GM23338 (cell line): ENCODE results near the gene NFATC3. TPM values are rescaled to one million over a fixed set of nuclear protein-coding genes. Genes with fewer than 3 reads are reported as not detected.

Experiments used
- ATAC-seq: fragments of 200-7000 bp; cut with Tn5 transposase; 3 replicates; pipeline ENCODE4 v1.9.1; 2020
- DNase-seq: peaks from one replicate; pipeline ENCODE4 v3.0.0-alpha.2; 2015; ENCODE audit warnings: low spot score
- H2AFZ ChIP-seq: fragments of 200-600 bp; sonication (generic); 2 replicates; pipeline ENCODE4 v1.8.0; 2016; ENCODE audit warnings: antibody characterized with exemption, mild to moderate bottlenecking, moderate library complexity
- H3F3A ChIP-seq: fragments of 200-600 bp; sonication (generic); replicated peaks from 2 replicates; pipeline ENCODE4 v1.8.0; 2017; ENCODE audit warnings: antibody characterized with exemption, mixed run types, low read depth
- H3K27ac ChIP-seq: fragments of 200-600 bp; sonication (generic); 2 replicates; pipeline ENCODE4 v1.6.1; 2016; ENCODE audit warnings: low read depth
- H3K27me3 ChIP-seq: fragments of 200-600 bp; sonication (generic); 2 replicates; pipeline ENCODE4 v1.8.0; 2016; ENCODE audit warnings: mild to moderate bottlenecking, mixed run types, moderate library complexity; ENCODE audit not compliant: insufficient read depth
- H3K36me3 ChIP-seq: fragments of 200-600 bp; sonication (generic); 2 replicates; pipeline ENCODE4 v1.8.0; 2016; ENCODE audit warnings: mild to moderate bottlenecking; ENCODE audit not compliant: insufficient read depth
- H3K4me1 ChIP-seq: fragments of 200-600 bp; sonication (generic); 2 replicates; pipeline ENCODE4 v1.8.0; 2016; ENCODE audit warnings: mild to moderate bottlenecking, moderate library complexity; ENCODE audit not compliant: insufficient read depth
- H3K4me2 ChIP-seq: fragments of 200-600 bp; sonication (generic); 2 replicates; pipeline ENCODE4 v1.7.1; 2017; ENCODE audit warnings: mixed run types
- H3K4me3 ChIP-seq: fragments of 200-600 bp; sonication (generic); 2 replicates; pipeline ENCODE4 v1.6.1; 2016; ENCODE audit warnings: mixed run types
- H3K79me2 ChIP-seq: fragments of 200-600 bp; sonication (generic); replicated peaks from 2 replicates; pipeline ENCODE4 v1.8.0; 2017; ENCODE audit warnings: mild to moderate bottlenecking; ENCODE audit not compliant: insufficient read depth
- H3K9me2 ChIP-seq: fragments of 200-600 bp; sonication (generic); 2 replicates; pipeline ENCODE4 v1.8.0; 2017; ENCODE audit not compliant: insufficient read depth
- H4K20me1 ChIP-seq: fragments of 200-600 bp; sonication (generic); replicated peaks from 2 replicates; pipeline ENCODE4 v1.8.0; 2017; ENCODE audit warnings: mild to moderate bottlenecking; ENCODE audit not compliant: insufficient read depth
- H3K27ac Mint-ChIP-seq: 2 replicates; pipeline ENCODE4 v1.8.0; 2020; ENCODE audit warnings: inconsistent platforms, mild to moderate bottlenecking, moderate library complexity, mixed read lengths
- H3K27me3 Mint-ChIP-seq: 3 replicates; pipeline ENCODE4 v1.8.0; 2022; ENCODE audit warnings: low read depth, mild to moderate bottlenecking, moderate library complexity, mixed read lengths, inconsistent platforms; ENCODE audit not compliant: insufficient read depth, poor library complexity
- H3K36me3 Mint-ChIP-seq: 3 replicates; pipeline ENCODE4 v1.8.0; 2021; ENCODE audit warnings: low read depth, mild to moderate bottlenecking, inconsistent platforms, moderate library complexity, mixed read lengths
- H3K4me1 Mint-ChIP-seq: 3 replicates; pipeline ENCODE4 v1.8.0; 2020; ENCODE audit warnings: mild to moderate bottlenecking, inconsistent platforms, mixed read lengths
- H3K4me3 Mint-ChIP-seq: 3 replicates; pipeline ENCODE4 v1.8.0; 2021; ENCODE audit warnings: moderate library complexity, mild to moderate bottlenecking, inconsistent platforms, mixed read lengths
- H3K9me3 Mint-ChIP-seq: 3 replicates; pipeline ENCODE4 v1.8.0; 2020; ENCODE audit warnings: moderate library complexity, mild to moderate bottlenecking, inconsistent platforms, mixed read lengths
- CREB1 ChIP-seq: fragments of 250-450 bp; sonication (Bioruptor Pico); IDR thresholded peaks from 2 replicates; pipeline ENCODE4 v1.5.0; 2020; ENCODE audit warnings: low read depth, mild to moderate bottlenecking, moderate library complexity
- CTCF ChIP-seq, 2 experiments: fragments of 200-600 bp in 1 of 2; sonication (generic) in 1 of 2; conservative IDR thresholded peaks; 2 replicates each; pipeline versions ENCODE4 v1.5.1 to v1.6.1; 2016 to 2017; ENCODE audit warnings: antibody characterized with exemption in 2 of 2, low read depth in 2 of 2, mild to moderate bottlenecking in 2 of 2, moderate library complexity in 1 of 2
- ETS1 ChIP-seq: IDR thresholded peaks from 2 replicates; pipeline ENCODE4 v1.6.1; 2016; ENCODE audit warnings: antibody characterized with exemption
- EZH2phosphoT487 ChIP-seq: fragments of 200-600 bp; sonication (generic); IDR thresholded peaks from one replicate; pipeline ENCODE4 v1.8.1; 2018; ENCODE audit warnings: antibody characterized with exemption; ENCODE audit not compliant: unreplicated experiment
- JUNB ChIP-seq: IDR thresholded peaks from one replicate; pipeline ENCODE4 v1.6.1; 2016; ENCODE audit warnings: antibody characterized with exemption; ENCODE audit not compliant: unreplicated experiment
- NANOG ChIP-seq: IDR thresholded peaks from 2 replicates; pipeline ENCODE4 v1.6.1; 2016; ENCODE audit warnings: antibody characterized with exemption, borderline replicate concordance
- POLR2AphosphoS5 ChIP-seq: IDR thresholded peaks from 2 replicates; pipeline ENCODE4 v1.6.1; 2016; ENCODE audit warnings: antibody characterized with exemption, low read depth
- STAT1 ChIP-seq: IDR thresholded peaks from one replicate; pipeline ENCODE4 v1.6.1; 2016; ENCODE audit warnings: antibody characterized with exemption; ENCODE audit not compliant: unreplicated experiment
- ZNF114 ChIP-seq: fragments of 250-450 bp; sonication (Bioruptor Pico); IDR thresholded peaks from 2 replicates; pipeline ENCODE4 v1.5.0; 2020; ENCODE audit warnings: mild to moderate bottlenecking, moderate library complexity
- polyA plus RNA-seq: library from polyadenylated mRNA; unstranded; fragments of >200 nt; fragmentation: Nextera tagmentation; extraction: Ambion mirVana; gene quantifications from 2 replicates; pipeline ENCODE4 v1.2.1, GENCODE V29; 2016
- total RNA-seq: library from RNA; depleted of rRNA; stranded (reverse); fragments of >200 nt; shearing (Covaris generic); gene quantifications from 2 replicates; pipeline ENCODE4 v1.2.3, GENCODE V29; 2014
- TF ChIP-seq, protein P1 (sequence below): fragments of 250-450 bp; sonication (Bioruptor Pico); IDR thresholded peaks from 2 replicates; pipeline ENCODE4 v1.5.0; 2020; ENCODE audit warnings: mild to moderate bottlenecking, moderate library complexity
- TF ChIP-seq, protein P2 (sequence below): IDR thresholded peaks from one replicate; pipeline ENCODE4 v1.6.1; 2018; ENCODE audit warnings: antibody characterized with exemption; ENCODE audit not compliant: unreplicated experiment

NFATC3 gene
- total and polyA plus RNA-seq, 2 experiments from 2014 or later, result 9.2 to 40.9 TPM

- TF ChIP-seq, protein P1, sequence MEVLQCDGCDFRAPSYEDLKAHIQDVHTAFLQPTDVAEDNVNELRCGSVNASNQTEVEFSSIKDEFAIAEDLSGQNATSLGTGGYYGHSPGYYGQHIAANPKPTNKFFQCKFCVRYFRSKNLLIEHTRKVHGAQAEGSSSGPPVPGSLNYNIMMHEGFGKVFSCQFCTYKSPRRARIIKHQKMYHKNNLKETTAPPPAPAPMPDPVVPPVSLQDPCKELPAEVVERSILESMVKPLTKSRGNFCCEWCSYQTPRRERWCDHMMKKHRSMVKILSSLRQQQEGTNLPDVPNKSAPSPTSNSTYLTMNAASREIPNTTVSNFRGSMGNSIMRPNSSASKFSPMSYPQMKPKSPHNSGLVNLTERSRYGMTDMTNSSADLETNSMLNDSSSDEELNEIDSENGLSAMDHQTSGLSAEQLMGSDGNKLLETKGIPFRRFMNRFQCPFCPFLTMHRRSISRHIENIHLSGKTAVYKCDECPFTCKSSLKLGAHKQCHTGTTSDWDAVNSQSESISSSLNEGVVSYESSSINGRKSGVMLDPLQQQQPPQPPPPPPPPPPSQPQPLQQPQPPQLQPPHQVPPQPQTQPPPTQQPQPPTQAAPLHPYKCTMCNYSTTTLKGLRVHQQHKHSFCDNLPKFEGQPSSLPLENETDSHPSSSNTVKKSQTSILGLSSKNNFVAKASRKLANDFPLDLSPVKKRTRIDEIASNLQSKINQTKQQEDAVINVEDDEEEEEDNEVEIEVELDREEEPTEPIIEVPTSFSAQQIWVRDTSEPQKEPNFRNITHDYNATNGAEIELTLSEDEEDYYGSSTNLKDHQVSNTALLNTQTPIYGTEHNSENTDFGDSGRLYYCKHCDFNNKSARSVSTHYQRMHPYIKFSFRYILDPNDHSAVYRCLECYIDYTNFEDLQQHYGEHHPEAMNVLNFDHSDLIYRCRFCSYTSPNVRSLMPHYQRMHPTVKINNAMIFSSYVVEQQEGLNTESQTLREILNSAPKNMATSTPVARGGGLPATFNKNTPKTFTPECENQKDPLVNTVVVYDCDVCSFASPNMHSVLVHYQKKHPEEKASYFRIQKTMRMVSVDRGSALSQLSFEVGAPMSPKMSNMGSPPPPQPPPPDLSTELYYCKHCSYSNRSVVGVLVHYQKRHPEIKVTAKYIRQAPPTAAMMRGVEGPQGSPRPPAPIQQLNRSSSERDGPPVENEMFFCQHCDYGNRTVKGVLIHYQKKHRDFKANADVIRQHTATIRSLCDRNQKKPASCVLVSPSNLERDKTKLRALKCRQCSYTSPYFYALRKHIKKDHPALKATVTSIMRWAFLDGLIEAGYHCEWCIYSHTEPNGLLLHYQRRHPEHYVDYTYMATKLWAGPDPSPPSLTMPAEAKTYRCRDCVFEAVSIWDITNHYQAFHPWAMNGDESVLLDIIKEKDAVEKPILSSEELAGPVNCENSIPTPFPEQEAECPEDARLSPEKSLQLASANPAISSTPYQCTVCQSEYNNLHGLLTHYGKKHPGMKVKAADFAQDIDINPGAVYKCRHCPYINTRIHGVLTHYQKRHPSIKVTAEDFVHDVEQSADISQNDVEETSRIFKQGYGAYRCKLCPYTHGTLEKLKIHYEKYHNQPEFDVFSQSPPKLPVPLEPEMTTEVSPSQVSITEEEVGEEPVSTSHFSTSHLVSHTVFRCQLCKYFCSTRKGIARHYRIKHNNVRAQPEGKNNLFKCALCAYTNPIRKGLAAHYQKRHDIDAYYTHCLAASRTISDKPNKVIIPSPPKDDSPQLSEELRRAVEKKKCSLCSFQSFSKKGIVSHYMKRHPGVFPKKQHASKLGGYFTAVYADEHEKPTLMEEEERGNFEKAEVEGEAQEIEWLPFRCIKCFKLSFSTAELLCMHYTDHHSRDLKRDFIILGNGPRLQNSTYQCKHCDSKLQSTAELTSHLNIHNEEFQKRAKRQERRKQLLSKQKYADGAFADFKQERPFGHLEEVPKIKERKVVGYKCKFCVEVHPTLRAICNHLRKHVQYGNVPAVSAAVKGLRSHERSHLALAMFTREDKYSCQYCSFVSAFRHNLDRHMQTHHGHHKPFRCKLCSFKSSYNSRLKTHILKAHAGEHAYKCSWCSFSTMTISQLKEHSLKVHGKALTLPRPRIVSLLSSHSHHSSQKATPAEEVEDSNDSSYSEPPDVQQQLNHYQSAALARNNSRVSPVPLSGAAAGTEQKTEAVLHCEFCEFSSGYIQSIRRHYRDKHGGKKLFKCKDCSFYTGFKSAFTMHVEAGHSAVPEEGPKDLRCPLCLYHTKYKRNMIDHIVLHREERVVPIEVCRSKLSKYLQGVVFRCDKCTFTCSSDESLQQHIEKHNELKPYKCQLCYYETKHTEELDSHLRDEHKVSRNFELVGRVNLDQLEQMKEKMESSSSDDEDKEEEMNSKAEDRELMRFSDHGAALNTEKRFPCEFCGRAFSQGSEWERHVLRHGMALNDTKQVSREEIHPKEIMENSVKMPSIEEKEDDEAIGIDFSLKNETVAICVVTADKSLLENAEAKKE (CRISPR knock-in tag), result no peak
- TF ChIP-seq NANOG (no peak), JUNB (no peak), ZNF114 (no peak)
Measured at GRCh38 chr16:68238029-68238345, 152.8 kb downstream of the NFATC3 start (continued).

DNA sequence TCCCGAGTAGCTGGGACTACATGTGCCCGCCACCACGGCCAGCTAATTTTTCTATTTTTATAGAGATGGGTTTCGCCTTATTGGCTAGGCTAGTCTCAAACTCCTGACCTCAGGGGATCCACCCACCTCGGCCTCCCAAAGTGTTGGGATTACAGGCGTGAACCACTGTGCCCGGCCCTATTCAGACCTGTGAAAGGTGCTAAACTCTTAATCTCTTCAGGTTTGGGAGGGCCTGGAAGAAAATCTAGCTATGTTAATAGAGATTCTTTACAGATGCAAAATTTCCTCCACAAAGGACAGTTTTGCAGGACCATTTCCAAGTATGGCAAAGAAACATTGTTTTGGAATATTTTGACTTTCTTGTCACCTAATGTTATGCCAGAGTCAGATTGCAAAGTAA lies 156.9 kb downstream of the NFATC3 start:
- Histone ChIP-seq H3F3A (peaks cover 5% of the 10 kb centered on the region; the same call in 1 of the 2 replicates), H3K4me3 (no peak overlapping the region), H3K36me3 (no peaks in the 10 kb centered on the region), H2AFZ (no peak overlapping the region), H3K9me2 (no peaks in the 10 kb centered on the region), H4K20me1 (no peaks in the 10 kb centered on the region; the same call in 1 of the 2 replicates), H3K27me3 (peaks cover 12% of the 10 kb centered on the region; the same call in 1 of the 2 replicates), H3K4me1 (no peaks in the 10 kb centered on the region; the same call in 1 of the 2 replicates), H3K27ac (no peak overlapping the region), H3K79me2 (no peaks in the 10 kb centered on the region), H3K4me2 (no peak overlapping the region)
- no peak for TF ChIP-seq ETS1
- no peak for TF ChIP-seq STAT1
- TF ChIP-seq, protein P2, sequence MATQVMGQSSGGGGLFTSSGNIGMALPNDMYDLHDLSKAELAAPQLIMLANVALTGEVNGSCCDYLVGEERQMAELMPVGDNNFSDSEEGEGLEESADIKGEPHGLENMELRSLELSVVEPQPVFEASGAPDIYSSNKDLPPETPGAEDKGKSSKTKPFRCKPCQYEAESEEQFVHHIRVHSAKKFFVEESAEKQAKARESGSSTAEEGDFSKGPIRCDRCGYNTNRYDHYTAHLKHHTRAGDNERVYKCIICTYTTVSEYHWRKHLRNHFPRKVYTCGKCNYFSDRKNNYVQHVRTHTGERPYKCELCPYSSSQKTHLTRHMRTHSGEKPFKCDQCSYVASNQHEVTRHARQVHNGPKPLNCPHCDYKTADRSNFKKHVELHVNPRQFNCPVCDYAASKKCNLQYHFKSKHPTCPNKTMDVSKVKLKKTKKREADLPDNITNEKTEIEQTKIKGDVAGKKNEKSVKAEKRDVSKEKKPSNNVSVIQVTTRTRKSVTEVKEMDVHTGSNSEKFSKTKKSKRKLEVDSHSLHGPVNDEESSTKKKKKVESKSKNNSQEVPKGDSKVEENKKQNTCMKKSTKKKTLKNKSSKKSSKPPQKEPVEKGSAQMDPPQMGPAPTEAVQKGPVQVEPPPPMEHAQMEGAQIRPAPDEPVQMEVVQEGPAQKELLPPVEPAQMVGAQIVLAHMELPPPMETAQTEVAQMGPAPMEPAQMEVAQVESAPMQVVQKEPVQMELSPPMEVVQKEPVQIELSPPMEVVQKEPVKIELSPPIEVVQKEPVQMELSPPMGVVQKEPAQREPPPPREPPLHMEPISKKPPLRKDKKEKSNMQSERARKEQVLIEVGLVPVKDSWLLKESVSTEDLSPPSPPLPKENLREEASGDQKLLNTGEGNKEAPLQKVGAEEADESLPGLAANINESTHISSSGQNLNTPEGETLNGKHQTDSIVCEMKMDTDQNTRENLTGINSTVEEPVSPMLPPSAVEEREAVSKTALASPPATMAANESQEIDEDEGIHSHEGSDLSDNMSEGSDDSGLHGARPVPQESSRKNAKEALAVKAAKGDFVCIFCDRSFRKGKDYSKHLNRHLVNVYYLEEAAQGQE, result no peak
- no peak for TF ChIP-seq CREB1
- no peak for TF ChIP-seq CTCF (conservative IDR thresholded peaks at IDR 0.05; ENCODE audit: low read depth in 2 of 2)
- no peak for TF ChIP-seq NANOG
- TF ChIP-seq POLR2AphosphoS5, result no peak
- no peak for TF ChIP-seq EZH2phosphoT487
- no peak for TF ChIP-seq ZNF114
- Mint-ChIP-seq H3K4me1 (peaks cover 10% of the 10 kb centered on the region; the same call in 1 of the 3 replicates), H3K27me3 (peaks cover 38% of the 10 kb centered on the region), H3K9me3 (peaks cover 4% of the 10 kb centered on the region; the same call in 2 of the 3 replicates), H3K27ac (no peak overlapping the region), H3K4me3 (no peak overlapping the region), H3K36me3 (no peaks in the 10 kb centered on the region)
- no peak for ATAC-seq
- no peak for DNase-seq
